Measurements from ENCODE around the gene CENPM.

Gene CENPM, protein sequence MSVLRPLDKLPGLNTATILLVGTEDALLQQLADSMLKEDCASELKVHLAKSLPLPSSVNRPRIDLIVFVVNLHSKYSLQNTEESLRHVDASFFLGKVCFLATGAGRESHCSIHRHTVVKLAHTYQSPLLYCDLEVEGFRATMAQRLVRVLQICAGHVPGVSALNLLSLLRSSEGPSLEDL

DNA sequence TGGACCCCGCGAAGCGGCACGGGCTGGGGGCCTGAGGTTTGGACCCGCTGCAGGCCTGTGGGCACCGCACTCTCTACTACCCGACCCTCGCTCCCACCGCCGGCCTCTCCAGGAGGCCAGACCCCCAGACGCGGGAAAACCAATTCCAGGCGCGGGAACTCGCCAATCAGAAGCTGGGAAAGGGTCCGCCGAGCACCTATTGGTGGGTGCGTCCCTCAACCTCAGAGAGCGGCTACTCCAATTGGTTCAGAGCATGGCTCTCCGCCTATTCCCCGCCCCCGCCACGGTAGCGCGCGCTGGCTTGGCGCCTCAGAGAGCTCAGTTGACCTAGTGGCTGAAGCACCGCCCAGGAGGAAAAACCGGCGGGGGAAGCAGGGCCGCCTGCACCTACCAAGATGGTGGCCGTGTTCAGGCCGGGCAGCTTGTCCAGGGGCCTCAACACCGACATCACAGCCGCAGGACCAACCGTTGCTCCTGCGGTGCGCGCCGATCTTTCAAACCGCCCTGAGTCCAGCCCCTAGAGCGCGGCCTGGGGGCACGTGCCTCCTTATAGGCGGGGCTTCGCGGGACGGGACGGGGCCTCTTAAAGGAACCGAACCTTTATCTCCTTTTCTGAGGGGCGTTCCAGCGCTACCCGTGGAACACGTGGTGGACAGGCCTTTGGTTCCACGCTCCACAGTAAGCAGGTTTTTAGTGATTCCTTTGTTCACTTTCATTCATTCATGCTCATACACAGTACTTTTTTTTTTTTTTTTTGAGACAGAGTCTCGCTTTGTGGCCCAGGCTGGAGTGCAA, at the start of gene CENPM:
Gene CENPM, minus strand, starts transcription at position 524 of the 795 bp plus-strand sequence. Its CDS starts 76 bp downstream, at position 448.
- peak; percentile 93 for DNase-seq

DNA sequence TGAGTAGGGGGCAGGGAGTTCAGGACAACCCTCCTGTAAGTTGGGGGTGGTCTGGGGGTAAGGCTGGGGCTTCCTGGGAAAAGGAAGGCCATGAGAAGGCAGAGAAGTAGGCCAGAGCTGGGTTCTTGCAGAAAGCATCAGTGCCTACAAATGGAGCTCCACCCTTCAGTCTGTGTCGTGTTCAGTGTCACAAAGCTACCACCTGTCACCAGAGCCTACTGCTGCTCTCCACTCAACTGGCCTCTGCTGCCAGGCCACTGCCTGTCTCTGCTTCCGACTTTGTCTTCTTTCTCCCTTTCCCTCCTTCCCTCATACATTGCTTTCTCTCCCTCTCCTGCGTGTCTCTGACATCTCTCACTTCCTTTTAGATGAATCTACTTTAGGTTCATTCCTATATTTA, 48.3 kb upstream of the CENPM start:
- no peak for DNase-seq

DNA sequence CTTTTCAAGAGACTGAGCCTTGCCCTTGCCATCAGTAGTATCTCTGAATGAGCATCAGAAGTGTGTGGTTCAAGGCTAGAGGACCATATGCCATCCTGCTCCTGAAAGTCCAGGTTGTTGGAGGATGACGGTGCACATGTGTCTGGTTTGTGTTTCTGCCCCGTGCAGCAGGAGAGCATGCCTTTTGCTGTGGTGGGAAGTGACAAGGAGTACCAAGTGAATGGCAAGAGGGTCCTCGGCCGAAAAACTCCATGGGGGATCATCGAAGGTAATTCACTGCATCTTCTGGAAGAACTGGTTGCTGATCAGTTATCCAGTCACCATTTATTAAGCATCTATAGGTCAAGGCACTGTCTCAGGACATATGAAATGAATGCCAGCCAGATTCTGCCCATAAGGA, 45.5 kb upstream of the CENPM start:
- DNase-seq, result no peak

DNA sequence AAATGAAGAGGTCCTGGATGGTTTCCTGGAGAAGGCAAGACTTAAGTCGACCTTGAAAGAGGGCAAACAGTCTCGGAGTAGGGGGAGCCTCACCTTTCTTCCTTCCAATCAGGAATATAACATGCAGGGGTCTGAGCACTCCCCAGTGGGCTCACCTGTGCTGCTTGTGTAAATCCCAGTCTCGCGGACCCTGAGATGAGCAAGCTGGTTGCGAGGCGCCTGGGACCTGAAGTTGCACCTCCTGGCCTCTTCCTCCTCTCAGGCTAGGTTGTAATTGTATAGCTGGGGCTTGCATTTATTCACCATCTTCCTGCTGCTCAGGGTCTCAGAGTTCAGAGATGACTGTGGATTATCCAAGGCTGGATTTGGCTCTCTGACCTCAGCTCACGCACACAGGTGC, 44.2 kb upstream of the CENPM start:
- DNase-seq, result no peak

DNA sequence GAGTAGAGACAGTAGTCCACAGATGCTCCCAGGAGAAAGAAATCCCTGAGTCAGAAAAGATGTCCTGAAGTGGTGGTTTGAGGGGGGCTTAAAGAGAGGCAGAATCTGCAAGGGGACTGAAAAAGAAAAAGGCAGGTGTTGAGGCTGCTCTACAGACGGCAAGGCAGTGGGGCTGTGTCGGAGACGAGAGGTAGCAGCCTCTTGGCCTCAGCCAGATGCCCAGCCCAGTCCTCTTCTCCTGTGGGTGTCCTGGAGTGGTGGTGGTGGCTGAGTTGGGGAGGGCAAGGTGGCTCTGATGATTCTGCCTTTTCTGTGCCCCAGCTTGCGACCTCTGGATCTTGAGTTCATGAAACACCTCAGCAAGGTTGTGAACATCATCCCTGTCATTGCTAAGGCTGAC, 42.3 kb upstream of the CENPM start:
- DNase-seq, result no peak

DNA sequence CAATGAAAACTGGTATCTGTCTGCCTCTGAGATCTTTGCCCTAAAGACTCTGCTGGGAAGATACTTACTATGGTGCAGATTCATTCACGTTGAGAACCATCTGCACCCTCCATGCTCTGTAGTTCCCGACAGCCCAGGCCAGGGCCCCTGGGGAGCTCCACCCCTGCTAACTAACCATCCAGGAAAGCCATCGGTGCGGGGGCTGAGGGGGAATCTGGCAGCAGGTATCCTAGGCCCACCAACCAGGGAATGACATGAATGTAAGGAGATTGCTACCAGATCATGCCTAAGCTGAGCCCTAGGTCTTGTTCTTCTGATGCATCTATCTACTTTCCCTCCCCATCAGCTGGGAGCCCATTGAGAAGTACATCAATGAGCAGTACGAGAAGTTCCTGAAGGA, 40.3 kb upstream of the CENPM start:
- no peak for DNase-seq

DNA sequence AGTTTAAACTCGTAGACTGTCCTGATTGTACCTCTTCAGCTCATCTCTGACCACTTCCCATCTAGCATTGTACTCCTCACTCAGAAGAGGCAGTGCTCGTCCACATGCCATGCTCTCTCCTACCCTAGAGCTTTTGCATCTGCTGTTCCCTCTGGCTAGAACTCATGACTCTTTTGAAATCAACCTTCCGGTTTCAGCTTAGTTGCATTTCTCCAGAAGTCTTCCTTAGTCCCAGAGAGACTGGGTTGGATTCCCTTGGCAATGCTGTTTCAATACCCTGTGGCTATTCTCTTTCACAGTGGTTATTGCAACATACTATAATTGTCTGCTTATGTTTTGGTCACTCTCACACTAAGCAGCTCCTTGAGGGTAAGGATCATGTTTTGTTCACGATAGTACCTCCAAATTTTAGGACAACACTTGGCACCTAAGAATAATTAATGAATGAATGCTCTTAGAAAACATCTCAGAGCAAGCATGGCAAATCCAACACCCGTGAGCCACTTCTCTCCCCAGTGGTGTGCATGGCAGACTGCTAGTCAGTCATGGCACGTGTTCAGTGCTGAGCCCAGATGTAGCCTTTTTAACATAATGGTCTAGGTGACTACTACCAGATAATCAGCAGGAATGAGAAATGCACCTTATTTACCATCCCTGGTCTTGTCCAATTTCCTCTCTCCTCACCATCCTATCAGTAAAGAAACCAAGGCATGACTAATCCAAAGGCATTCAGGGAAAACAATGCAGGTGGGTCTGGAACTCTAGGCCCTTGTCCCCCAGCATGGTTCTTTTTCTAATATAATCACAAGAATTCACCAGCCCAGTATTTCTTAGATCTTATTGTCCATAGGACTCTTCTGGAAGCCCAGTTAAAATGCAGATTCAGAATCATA, 36.8 kb upstream of the CENPM start:
- no peak for DNase-seq

DNA sequence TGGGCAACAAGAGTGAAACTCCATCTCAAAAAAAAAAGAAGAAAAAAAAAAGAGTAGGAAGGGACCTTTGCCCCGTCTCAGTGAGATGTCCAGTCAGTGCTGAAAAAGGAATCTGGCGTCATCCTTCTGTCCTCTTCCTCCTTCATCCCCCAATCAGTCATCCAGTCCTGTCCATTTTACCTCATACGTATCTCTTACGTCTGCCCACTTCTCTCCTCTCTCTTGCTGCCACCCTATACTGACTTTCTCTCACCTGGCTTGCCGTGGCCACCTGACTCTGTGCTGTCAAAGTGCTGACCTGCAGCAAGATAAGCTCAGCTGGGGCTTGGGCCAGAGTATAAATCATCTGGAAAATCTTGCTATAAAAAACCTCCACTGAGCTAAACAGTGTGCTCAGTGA, 35.9 kb upstream of the CENPM start:
- DNase-seq, result no peak

DNA sequence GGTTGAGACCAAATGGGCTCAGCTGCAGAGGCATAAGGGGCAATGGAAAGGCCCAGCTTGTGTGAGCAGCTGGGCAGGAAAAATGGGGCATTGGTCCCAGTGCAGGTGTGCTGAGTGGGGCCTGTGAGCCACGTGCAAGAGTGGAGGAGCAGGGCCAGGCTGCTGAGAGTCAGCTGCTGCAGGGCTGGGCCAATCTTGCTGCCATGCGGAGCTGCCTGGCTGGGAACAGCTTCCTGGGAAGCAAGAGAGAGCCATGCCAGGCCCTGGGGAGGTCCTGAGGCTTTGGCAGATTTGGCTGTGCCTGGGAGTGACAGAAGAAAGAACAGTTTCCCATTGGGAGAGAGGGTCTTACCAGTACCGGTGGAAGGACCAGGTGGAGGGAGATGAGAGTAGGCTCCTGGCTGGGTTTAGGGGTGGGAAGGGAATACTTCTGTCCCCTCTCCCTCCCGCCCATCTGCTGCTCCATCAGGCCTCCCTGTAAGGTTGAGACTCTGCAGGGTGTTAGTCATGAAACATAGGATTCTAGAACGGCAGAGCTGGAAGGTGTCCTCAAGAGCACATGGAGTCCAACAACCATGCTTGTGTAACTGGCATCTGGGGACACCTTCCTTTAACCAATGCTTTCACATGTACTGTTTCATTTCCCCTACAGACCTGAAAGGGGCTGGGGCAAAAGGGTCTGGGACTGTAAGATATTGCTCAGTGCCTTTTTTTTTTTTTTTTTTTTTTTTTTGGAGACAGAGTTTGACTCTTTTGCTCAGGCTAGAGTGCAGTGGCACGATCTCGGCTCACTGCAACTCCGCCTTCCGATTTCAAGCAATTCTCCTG, 32.7 kb upstream of the CENPM start:
- DNase-seq, result no peak

DNA sequence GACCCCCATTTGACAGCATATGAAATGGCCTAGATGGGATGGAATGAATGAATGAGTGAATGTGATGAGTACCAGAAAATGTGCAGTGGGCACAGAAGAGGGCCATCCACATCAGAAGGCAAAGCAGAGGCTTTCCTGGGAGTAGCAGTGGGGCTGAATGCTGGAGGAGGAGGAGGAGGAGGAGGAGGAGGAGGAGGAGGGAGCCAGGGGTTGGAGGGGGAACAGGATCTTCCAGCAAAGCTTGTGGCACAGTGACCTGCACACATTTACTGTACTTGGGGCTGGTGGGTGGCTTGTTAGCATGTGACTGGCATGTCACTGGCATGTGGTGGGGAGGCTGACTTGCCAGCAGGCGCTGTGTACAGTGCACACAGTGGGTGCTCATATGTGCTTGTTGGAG, 31.8 kb upstream of the CENPM start:
- DNase-seq, result no peak

DNA sequence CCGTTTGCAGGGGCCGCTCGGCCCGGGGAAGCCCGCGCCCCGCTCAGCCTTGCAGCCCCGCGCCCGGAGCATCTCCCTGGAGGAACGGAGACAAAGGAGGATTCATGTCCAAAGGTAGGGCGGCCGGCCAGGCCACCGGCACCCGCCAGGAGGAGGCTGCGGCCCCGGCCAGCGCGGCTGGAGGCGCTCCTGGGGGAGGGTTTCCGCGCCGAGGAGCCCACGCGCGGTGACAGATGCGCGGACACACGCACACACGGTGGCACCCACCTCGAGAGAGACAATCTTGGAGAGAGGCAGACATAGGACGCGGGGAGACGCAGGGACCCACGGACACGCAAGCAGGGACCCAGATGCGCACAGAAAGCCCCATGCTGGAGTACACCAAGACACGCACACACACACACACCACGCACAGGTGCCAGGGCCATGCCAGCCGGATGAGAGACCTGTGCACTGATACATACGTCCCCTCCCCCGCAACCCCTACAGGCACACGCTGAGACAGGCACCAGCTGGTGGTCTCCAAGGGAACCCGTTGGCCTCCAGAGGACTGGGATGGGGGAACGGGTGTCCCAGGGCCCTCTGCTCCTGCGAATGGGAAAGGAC, 30.1 kb upstream of the CENPM start:
- DNase-seq, result no peak

DNA sequence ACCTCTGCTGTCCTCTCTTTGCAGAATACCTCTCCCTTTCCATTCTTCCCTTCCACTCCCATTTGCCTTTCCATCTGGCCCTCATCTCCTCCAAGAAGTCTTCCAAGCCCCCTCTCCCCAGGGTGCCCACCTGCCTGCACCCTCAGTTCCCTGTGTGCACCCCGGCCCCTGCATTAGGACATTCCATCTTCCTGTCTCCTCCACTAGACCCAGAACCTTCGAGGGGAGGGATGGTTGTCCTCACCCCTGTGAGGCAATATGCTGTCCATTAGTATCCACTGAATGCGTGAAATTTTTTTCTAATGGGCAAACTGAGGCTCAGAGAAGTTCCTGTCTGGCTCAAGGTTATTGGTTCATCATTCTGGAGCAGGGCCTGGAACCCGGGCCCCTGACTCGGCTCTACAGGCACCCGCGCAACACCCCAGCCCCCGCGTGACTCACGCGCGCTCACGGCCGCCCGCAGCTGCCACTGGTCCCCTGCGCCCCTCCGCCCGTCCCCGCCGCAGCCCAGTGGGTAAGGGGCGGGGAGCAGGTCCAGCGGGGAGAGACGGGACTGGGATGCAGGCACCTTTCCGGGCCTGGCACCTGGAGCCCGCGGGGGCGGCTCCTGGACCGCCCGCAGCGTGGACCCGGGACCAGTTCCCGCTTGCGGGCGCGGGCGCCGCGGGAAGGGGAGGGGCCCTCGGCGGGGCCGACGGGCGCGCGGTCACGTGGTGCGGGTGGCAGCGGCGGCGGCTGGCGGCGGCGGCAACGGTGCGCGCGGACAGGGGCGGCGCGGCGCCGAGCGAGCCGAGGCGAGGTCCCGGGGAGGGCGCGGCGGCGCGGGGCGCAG, 29.3 kb upstream of the CENPM start:
- DNase-seq, result peak; percentile 56

DNA sequence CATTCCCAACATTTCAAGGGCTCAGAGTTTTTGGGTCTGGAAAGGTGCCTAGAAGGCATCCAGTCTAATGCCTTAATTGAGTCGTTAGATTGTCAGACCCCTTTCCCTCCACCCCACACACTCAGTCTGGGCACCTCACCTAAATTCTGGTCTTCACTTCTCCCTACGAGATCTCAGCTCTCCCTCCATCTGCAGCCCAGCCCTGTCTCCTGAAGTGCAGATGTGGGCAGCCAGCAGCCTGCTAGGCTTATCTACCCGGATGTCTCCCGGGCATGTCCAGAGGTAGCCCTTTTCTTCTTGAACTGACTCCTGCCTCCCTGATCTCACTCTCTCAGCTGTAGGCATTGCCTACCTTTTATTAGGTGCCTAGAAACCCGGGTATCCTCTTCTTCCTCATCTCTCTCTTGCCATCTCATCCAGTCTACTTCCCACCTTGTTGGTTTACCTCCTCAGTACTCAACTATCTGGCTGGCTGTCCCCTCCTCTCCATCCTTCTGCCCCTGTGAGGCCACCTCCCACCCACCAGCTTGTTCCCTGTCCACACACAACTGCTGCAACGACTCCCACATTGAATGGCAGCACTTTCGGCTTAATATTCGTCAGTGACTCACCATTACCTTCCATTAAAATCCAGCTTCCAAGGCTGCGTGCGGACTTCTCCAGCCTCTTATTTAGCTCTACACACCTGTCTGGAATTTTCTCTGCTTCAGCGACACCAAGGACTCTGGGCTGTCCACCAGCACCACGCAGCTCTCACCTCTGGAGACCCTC, 28.5 kb upstream of the CENPM start:
- DNase-seq, result no peak

DNA sequence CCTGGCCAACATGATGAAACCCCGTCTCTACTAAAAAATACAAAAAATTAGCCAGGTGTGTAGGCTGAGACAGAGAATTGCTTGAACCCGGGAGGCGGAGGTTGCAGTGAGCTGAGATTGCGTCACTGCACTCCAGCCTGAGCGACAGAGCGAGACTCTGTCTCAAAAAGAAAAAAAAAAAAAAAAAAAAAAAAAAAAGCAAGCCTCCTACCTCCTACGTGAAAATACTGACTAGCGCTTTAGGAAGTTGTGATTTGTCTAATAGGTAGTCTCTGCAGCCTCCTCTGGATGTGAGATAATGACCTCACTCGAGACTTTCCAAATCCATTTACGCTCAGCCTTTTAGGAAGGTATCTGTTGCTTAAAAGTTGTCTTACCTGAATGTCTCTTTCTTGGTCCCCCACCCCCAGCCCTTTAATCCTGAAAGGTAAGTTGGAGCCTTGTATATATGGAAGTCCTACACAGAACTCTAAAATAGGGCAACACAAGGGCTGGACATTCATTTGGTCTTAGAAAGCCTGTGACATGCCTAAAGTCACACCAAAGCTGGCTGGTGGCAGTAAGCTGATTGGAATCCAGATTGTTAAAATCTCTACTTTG, 27.8 kb upstream of the CENPM start:
- DNase-seq, result no peak

DNA sequence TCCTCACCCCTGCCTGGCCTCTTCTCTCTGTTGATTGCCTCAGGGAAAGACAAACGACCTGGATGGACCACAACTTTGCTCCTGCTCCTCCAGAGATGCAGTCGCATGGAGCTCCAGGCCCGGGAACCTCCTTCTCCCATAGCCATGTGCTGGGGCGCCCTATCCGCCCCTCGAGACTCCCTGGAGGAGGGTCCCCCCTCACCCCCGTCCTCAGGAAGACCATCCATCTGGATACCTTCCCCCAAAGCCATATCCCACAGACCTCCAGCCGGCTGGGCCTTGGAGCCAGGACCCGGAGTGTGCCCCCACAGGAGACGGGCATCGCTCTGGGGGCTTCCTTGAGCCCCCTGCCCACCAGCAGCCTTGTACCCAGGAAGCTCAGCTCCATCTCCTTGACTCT, 24.5 kb upstream of the CENPM start:
- DNase-seq, result no peak

DNA sequence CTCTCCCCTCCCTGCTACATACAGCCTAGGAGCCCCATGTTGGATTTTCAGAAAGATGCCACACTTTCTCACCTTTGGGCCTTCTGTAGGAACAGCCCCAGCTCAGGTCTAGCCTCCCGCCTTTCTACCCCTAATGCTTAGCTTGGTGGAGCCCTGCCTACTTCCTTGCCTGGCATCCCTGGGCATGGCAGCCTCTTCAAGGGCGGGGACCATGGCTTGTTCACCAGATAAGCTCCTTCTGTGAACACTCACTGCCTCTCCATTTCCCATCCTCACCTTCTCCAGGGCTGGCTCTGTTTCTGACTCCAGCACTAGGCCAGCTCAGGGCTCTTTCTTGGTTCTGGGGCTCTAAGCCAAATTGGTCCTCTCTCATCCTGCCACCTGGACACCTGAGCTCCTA, 23.6 kb upstream of the CENPM start:
- DNase-seq, result no peak

DNA sequence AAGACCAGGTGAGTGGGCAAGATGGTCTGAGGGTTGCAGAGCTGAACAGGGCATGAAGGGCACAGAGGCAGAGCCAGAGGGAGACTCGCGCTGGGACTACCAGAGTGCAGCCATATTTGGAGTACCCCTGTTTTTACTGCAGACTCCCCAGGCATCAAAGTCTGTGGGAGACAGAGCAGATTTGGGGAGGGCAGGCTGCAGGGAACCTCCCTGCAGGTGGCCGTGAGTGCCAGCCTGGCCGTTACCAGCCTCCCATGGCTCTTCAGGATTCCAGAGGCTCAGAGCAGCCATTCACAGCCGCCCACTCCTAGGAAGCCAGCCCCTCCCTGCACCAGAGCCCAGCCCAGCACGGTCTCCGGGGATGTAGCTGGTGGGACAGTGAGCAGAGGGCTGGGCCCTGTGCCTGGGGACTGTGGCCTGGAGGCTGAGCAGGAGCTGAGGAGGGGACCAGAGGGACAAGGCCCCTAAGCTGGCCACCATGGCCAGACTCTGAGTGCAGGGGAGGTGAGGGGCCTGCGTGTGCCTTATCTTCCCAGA, 22.2 kb upstream of the CENPM start, which contains the start of gene SEPTIN3:
Gene SEPTIN3, plus strand, starts transcription at position 334 of the 537 bp plus-strand sequence. CDS start 2,050 bp downstream, outside the sequence.
- no peak for DNase-seq

DNA sequence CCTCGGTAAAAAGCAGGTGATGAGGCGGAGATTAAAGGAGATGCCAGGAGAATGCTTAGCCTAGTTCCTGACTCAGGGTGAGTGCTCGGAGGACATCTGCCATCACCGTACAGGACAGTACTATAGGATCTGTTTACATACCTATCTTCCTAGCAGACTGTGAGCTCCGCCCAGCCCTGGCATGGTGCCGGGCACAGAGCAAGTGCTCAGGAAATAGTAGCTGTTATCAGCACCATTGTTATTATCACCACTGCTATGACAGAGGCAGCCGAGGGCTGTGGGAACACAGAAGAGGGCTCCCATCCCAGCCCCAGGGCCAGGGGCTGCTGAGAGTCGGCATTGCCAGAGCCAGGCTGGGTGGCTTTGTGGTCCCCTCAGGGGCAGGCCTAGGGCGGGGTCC, 21.6 kb upstream of the CENPM start:
- DNase-seq, result no peak

DNA sequence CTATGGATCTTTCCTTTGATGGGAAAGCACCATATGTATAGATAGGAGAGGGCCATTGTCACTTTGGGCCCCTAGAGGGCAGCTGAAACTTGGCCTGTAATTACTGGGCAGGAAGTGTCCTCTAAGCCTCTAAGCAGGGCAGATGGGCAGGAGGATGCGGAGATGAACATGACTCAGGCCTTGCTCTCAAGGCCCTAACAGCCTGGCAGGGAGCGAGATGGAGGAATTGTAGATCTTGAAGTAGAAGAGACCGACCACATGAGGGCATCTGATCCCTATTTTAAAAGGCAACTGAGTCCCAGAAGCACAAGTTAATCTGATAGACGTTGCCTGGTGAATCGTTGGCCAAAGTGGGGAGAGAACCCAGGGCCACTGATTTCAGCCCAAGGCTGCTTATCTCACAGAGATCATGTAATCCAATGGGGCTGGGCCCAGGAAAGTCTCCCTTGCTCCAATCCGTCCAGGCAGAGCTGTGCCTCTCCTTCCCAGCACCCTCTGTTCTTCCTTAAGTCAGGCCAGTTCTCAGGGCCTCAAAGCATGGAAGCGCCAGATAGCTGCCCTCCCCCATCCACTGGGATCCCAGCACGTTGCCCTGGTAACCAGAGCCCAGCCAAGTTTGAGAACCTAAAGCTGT, 19.8 kb upstream of the CENPM start:
- peak; percentile 28 for DNase-seq

All from activated naive CD4-positive, alpha-beta T cell treated with Interleukin-2 at 50 U/mL for 16 hours (primary cell).